ENCODE measurements around the gene DCST2.

GRCh38 chr1:155012026-155012546 is 21.5 kb downstream of the DCST2 start:
- TF ChIP-seq CTCF (IDR thresholded peaks at IDR 0.05) (no peak), POLR2A (IDR thresholded peaks at IDR 0.05) (peak in 1 of 2 donors; percentile 21)

All from heart left ventricle (tissue), 13 donors.